NCI-H146 treated with DMSO at 0.1 percent for 48 hours (cell line): Measurements from ENCODE around the gene SLC22A31.

ENCODE experiments used
- DNase-seq: peaks from one replicate; lab custom pipeline; 2025; ENCODE audit not compliant: unreplicated experiment; lab: John Stamatoyannopoulos, UW

Gene SLC22A31

DNA sequence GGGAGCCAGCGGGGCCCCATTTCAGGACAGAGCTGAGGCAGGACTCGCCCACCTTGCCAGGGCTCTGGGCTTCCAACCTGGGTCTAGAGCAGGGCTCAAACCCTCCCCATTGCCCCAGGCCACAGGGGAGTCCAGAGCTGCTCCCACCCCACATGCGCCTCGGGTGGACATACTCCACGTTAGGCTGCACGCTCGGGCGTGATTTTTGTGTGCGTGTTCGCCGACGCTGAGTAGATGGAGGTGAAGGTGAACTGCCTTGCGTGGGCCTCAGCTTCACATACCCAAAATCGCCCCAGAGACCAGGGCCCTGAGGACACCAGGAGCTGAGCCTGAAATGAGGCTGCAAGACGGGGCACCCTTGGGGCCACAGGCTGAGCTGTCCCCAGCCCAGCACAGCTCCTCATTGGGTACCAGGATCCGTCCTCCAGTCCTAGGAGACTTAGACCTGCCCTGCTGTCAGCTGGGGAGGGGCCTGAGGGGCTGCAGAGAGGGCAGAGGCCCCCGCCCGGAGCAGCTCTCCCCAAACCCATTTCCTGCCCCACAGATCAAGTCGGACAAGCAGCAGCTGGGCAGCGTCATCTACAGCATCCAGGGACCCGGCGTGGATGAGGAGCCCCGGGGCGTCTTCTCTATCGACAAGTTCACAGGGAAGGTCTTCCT lies 20.6 kb downstream of the SLC22A31 start:
- DNase-seq: no peak

GRCh38 chr16:89179148-89179484 lies 21.2 kb downstream of the SLC22A31 start:
- DNase-seq: no peak

DNA sequence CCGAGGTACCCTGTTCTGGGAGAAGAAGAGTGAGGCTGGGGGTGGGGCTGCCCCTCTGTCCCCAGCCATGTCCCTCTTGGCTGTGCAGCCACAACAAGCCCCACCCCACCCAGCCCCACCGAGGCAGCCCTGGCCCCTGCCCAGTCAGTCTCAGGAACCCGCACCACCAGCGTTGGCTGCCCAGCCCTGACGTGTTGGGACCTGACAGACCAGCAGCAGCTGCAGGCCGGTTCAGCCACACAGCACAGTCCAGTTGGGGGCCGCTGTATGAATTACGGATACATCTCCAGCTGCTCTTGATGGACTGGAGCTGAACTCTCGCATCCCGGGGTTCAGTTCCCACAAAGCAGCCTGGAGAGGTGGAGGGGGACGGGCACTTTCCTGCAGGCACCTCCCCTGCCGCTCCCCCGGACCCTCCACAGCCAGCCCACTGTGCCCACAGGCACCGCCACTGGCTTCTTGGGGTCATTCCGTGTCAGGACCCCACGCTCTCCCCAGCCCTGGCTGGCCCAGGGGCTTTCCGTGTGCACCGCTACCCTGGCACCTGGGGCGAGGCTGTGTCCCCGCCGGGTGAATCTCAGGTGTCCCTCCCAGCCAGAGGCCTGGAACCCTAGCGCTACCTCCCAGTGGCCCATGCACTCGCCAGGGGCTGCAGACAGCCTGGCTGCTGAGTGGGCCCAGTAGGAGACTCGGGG lies 21.7 kb downstream of the SLC22A31 start:
- DNase-seq: no peak

DNA sequence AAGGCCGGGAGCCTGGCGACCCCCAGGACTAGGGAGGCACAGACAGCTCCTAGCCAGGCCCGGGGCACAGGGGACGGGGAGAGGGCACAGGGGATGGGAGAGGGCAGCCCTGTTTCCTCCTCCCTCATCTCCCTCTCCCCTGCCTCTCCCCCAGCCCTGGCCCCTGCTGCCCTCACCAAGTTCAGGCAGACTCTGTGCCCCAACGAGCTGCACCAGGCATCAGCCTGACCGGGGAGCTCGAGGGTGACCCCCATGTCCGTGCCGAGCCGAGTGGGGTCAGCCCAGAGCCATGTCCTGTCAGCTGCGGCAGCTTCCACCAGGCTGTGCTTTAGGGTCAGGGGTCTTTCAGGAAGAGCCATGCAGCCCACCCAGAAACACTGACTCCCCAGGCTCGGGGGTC lies 22.8 kb downstream of the SLC22A31 start:
- DNase-seq: no peak

GRCh38 chr16:89176717-89177116 lies 23.6 kb downstream of the SLC22A31 start:
- no peak for DNase-seq

DNA sequence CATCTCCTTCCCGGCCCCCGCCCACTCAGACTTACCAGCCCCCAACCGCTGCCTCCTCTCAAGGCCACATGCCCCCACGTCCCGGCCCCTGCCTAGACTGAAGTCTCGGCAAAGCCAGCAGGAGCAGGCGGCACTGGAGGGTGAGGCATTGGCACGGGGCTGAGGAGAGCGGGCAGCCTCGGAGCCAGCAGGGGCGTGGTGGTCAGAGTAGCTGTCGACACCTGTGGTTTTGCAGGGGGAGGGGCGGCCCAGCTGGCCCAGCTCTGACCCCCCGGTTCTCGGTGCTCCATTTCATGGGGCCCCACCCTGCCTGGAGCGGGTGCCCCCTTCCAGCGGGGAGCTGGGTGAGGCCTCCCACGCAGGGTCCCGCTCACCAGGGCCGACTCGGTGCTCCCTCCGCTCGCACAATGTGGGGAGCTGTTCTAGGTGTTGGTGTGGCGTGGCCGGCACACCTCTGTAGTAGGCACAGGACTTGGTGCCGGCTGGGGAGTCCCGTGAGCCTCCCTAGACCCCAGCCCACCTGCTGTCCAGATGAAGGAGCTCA lies 24.1 kb downstream of the SLC22A31 start:
- DNase-seq: no peak

DNA sequence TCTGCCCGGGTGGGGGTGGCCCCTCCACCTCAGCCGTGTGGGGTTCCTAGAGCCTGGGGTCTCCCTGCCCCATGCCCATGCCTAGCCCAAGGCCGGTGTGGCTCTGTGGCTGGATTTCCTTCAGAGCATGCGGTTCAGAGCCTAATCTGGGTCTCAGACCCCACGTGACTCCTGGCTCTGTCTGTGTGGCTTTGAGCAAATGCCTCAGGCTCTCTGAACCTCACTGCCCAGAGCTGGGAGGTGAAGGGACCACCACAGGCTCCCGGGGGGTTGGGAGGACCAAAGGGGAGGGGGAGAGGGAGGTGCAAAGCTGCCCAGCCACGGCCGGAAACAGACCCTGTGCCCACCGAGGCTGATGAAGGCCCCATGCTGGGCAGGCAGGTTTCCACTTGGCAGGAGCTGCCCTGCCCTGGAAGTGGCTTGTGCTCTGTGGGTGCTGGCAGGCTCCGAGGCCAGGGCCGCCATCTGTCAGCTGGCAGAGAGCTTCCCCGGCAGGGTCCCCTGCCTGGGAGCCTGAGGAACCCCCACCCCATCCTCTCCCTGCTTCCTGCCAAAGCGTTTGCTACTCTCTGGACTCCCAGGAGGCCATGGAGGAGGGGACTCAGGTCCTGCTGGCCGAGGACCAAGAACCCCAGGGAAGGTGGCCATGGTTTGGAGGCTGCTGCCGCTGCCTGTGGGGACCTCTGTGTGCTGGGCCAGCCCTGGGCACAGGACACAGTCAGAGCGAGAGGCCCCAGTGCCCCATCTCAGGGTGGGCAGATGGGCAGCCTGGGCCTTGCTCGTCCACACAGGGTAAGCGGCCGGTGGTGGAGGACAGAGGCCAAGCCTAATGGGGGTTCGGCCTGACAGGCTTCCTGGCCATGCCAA lies 24.8 kb downstream of the SLC22A31 start:
- no peak for DNase-seq

- no peak for DNase-seq
Observed at GRCh38 chr16:89174877-89175276, 25.5 kb downstream of the SLC22A31 start.

- DNase-seq: no peak
Observed at GRCh38 chr16:89174055-89174827, 26.1 kb downstream of the SLC22A31 start.

DNA sequence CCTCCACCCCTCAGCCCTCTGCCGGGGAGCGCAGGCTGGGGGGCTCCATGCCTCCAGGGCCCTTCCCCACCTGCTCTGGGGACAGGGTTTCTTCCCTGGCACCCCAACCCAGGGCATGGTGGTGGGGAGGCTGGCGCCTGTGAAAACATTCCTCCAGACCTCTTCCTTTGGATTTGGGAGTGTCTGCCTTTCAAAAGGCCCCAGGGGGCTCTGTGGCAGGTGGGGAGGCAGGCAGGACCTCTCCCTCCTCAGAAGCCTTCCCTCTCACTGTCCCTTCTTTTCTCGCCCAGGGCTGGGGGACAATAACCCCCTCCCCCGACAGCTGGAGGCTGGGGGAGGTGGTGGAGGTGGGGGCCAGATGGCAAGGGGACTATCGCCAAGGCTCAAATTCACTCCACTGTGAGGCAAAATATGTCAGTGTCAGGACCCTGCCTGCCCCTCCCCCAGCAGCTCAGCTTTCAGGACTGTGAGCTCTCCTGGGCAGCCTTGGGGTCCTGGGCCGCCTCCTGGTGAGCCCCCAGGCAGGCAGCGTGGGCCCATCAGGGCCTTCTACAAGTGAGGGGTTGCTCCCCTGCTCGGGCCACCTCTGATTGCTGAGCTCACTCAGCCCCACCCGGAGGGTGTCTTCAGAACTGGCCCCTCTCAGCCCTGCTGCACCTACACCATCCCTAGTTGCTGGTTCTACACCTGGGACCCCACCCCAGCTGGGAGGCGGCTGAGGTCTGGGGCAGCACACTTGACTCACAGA lies 27.0 kb downstream of the SLC22A31 start:
- DNase-seq: no peak

DNA sequence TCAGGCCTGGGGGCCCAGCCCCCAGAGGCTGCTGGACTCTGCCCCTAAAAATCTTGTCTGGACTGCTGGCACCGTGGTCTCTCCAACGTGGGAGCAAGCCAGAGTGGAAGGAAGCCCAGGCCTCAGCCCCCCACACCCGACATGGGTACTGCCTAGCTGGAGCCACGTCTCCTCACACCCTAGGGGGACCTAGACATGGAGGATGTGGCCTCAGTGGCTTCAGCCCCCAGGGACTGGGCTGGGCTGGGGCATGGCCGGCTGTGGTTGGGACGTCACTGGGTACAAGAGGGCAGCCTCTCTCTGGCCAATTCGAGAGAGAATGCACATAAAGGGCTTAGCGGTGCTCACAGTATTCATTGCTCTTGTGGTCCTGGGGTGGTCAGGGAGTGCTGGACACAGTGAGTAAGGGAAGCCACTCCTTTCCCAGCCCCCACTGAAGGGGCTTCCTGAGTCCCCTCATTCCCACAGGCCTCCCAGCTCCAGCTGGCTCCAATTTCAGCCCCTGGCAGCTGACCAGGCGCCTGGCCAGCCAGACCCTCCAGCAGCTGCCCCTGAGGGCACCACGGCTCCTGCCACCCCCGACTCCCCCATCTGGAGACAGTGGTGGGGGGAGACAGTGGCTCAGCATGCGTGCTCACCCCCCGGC lies 27.7 kb downstream of the SLC22A31 start:
- no peak for DNase-seq

GRCh38 chr16:89172171-89172527 lies 28.2 kb downstream of the SLC22A31 start:
- no peak for DNase-seq

DNA sequence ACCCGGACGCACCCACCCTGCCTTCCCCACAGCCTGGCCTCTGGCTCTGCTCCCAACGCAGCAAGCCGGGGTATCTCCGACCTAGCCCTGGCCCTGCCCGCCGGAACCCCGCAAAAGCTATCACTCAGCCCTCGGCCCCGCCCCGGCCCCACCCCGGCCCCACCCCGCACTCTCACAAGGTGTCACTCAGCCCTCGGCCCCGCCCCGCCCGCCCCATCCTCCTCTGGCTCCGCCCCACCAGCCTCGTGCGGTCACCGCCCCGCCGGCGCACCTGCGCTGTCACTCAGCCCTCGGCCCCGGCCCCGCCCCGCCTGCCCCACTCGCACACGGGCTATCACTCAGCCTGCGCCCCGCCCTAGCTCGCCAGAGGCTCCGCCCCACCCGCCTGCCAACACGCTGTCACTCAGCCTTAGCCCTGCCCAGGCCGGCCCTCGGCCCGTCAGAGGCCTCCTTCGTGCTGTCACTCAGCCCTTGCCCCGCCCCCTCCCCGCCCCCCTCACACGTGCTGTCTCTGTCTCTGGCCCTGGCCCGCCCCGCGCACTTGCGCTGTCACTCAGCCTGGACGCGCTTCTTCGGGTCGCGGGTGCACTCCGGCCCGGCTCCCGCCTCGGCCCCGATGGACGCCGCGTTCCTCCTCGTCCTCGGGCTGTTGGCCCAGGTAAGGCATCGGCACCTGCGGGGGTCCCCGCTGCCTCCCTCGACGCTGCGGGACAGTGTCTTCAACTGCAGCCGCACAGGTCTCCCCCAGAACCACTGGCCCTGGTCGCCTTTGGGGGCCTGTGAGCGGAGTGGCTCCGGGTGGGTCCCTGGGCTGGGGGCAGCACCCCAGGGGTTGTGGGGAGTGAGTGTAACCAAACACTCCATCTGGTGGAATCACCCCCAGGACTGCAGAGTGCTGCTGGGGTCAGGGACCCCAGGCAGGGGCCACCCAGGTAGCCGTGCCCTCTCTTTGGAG lies 28.8 kb downstream of the SLC22A31 start, which contains the start of gene CDH15:
Gene CDH15, plus strand, starts transcription at position 533 of the 955 bp plus-strand sequence. Its CDS starts 84 bp downstream, at position 617.
- peak; percentile 58 for DNase-seq

DNA sequence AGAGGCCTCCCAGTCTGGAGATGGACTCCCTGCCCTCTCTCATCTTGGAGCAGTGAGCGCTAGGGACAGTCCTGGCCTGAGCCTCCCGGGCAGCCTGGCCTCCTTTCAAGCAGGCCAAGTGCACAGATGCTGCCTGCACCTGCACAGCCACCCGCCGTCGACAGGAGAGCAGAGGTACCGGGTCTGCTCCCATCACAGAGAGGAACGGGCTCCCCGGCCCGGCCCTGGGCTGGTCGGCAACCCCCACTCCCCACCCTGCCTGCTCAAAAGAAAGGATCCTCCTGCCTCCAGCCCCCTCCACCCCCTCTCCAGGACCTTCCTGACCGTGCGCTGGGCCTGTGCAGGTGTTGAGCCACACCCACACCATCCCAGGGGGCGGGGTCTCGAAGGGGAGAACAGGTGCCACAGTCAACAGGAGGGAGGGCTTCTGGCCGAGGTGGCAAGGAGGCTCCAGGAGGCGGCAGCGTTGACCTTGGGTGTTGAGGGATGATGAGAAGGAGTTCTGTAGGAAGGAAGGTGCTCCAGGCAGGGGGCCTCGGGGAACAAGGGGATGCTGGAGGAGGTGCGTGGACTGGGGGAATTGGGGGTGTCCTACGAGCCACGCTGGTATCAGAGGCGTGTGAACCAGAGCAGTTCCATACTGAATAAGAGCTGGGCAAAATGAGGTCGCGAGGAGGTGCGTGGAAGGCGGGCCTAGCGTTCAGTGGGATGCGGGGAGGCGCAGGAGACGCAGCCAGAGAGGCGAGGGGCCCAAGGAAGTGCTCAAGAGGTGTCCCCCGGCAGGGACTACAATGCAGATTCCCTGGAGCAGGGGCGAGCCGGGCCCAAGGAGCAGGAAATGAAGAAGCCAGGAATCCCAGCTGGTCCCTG lies 29.8 kb downstream of the SLC22A31 start:
- DNase-seq: peak; percentile 35

GRCh38 chr16:89169778-89170177 lies 30.6 kb downstream of the SLC22A31 start:
- DNase-seq: no peak

DNA sequence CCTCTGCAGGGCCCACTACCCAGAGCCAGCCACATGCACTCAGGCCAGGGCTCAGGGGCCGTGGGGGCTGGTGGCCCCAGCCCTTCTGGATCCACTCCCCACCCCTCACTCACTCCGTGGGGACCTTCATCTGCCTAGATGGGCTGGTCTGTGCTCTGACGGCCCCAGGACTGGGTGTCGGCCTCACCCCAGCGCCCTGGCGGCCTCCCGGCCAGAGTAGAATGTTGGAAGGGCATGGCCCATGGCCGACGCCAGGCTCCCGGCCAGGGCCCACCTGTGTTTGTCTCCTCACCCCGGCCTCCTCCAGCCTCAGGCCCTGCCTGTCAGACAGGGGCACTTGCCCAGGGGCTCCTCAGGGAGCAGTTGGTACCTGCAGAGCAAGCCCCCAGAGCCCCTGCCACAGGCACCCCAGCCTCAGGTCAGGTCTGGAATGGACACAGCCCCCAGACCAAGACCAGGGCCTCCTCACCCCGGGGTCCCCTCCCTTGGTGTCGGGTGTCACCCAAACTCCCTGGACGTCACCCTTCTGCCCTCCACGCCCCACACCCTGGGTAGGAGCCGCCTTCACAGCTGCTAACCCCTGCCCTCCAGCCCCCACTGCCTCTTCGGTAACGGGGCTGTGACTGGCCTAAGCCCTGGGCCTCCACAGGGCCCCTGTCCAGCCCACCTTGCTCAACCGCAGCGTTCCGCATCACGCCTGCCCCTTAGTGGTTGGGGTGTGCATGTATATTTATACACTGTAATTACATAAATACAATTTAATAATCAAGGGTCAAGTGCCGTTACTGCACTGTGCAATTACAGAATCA lies 31.8 kb downstream of the SLC22A31 start:
- no peak for DNase-seq

GRCh38 chr16:89167425-89167941 lies 32.9 kb downstream of the SLC22A31 start:
- DNase-seq: peak; percentile 41
